ENCODE data around the gene CNTNAP5.

Gene CNTNAP5

DNA sequence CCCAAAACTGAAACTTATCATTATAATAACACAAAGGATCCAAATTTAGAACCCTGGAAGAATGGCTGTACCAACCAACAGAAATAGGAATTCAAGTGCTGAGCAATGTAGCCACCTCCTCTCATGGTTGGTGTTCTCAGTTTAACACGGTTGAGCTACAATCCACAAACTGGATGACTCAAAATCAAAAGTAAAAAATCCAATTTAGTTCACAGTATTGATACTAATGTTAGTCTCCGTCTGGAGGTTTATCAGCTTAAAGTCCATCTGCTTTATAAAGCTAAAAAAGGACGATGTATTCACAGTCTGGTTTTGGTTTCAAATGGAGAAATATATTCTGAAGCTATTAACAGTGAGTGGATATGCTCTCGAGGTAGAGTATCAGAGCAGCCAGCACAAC is 40.5 kb downstream of the CNTNAP5 start:
- no peak for DNase-seq

DNA sequence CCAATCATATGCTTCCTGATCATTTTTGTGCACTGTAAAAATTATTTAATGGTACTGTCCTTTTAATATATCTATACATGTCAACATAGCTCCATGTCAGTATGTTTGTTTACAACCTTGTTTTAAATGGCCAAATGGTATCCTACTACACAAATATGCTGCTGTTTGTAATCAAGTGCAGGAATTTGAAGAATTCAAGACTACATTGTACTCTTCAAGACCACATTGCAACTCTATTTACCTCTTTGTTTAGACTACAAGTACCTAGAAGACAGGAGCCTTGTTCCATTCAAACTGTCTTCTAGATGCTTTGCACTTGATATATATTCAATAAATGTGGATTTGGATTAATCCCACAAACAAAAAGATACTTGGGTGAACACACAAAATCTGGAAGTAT is 41.7 kb downstream of the CNTNAP5 start:
- no peak for DNase-seq

DNA sequence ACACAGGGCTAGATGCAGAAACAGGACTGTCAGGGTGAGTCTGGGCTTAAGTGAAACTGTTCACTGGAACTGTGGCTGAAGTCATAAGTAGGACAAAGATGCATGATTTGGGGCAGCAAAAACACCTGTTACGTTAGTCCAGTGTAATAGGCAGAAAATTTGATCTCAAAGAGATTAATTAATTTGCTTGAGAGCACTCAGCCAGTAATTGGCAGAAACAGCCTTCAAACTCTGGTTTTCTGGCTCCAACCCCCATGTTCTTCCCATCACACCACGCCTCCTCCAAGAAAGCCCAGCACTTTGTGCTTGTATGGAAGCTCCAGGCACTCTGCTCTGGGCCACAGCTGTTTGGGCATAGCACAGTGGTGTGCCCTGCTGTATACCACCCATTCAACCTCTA is 54.0 kb downstream of the CNTNAP5 start:
- no peak for DNase-seq

DNA sequence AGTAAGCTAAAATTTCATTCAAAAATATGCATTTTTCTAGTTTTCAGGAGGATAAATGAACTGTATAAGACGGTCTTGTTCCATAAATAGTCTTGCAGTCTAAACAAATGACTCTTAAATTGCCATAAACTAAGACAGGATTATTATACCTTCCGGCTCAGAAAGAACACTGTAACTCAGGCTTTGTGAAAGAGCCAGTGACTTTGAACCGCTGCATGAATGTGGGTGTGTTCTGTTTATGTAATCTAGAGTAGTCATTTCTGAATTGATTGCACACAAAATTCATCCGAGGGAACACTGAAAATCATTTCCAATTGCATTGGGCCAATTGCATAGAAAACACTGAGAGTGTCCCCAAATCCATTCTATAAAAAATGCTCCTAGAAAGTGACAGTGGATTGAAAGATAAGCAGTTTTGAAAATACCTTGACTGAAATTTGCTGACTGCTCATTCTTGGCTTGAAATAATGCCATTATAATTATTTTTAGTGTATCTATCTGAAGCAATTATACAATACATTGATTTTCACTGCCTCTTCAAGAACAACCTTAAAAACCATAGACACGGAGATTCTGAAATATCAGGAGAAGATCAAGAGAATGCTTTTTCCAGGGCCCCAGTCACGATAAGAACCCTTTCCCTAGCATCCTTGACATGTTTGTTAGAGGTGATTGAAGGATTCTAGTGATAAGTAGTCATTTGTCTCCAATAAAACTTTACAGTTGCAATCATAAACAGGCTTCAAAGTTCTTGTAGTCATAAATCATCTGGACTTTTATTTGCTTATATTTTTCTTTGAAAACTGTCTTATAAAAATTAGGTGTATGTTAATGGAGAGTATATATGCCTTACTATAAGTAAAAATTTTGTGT is 55.4 kb downstream of the CNTNAP5 start:
- DNase-seq = no peak

DNA sequence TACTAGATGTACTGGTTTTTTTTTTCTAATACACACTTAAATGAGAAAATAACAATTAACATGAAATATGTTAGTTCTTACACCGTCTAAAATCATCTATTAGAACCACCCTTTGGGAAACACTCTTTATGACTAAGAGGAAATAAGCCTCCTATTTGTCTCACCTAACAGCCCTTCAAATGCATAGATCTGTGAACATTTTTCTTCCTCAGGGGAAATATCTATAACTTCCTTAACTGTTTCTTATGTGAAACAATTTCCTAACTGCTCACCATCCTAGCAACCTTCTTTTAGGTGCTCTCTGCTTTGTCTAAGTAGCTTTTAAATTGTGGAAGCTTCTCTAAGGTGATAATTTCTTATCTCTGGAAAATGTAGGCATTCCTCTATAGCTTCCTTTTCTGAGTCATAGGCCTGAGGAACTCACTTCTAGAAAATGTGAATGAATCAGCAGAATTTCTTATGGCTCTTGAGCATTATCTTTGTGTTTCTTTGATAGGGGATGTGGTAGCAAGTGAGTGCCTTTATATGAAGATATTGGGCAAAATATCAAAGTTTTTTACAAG is 56.1 kb downstream of the CNTNAP5 start:
- DNase-seq = peak; percentile 1

DNA sequence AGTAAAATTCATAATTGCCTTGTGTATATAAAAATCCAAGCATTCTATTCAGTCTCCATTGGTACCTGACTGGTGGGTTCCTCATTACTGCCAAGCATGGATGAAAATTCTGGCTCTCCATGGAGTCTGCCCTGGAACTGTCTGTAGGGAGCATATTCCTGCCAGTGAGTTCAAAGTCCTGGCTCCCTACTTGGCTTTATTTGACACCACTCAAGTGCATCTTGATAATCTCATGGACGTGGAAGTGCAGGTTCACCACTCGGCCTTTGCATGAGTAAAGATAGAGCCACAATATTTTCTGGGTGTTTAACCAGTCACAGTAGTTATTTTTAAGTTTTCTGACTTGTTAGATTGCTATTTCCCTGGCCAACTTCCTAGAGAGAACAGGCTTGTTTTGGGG is 63.5 kb downstream of the CNTNAP5 start:
- DNase-seq = no peak

DNA sequence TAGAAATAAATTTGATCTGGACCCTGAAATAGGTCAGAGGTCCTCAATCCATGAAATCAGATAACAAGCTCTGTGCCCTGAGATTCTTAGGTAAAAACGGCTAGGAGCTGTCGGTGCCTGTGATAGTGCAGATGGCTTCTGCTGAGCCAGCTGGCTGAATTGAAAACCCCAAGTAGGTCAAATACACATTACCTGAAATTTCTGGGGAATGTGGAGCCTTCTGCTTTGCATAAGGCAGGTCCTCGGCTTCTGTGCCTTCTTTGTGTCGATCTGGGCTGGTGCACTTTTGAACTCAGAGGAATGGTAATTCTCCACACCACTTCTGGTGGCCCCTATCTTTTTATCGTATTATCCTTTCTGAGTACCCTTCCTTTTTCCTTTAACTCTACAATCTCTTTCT is 66.6 kb downstream of the CNTNAP5 start:
- DNase-seq = no peak

DNA sequence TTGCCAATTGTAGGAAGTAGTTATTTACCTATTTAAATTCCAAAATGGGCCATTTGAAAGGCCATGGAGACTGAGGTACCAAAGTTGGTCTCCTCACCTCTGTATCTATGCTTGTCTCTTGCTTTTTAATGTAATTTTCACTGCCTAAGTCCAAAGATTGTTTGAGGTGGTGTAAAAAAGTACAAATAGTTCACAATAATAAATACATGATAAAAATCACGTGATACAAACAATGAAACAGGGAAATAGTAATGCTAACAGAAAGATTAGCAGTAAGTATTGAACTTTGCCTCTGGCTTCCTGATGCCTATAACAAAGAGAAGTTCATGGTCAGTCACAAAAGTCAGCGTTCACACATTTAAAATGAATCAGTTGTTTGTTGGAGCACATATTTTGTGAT is 67.6 kb downstream of the CNTNAP5 start:
- no peak for DNase-seq

DNA sequence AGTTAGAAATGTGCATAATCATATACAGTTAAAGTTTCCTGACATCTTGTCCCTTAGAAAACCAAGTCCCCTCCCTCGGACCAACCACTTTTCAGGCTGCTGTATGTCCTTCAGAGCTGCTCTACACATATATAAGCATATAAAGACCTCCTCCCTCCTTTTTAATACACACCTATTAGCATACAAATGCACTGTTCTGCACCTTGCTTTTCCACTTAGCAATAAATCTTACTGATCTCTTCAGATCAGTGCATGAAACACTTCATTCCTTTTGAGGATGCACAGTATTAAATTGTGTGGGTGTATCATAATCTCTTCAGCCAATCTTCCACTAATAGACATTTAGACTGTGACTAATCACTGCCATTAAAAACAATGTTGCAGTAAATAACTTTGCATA is 79.8 kb downstream of the CNTNAP5 start:
- no peak for DNase-seq

DNA sequence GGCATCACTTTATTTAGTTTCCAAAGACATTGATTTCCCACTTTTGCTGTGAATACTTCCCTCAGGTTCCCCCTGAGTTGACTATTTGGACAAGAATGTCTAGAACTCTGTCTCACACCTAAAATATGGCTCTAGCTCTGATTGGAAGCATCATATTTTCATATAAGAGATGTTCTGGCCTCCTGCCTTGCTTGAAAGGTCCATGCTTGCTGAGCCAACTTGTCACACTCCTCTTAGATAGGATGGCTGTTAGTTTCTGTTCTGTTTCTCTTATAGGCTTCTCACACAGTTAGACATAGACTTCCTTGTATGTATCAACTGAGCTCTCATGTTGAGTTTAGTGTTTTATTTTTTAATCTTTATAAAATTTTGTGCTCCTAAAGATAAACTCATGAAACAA is 87.1 kb downstream of the CNTNAP5 start:
- no peak for DNase-seq

DNA sequence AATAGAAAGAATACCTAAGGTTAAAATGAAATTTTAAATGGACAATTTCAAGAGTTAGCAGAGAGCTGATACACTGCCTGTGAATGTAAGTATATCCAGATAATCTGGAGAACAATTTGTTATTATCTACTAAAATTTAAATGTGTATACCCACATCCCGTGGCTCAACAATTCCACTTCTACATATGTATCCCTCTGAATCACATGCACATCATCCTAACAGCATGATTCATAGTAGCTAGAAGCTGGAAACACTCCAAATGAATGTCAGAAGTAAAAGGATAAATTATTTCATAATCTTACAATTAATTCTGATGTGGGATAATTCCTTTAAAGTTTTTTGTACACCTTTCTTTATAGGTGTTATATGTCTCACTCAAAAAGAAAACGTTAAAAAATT is 87.9 kb downstream of the CNTNAP5 start:
- DNase-seq = no peak

DNA sequence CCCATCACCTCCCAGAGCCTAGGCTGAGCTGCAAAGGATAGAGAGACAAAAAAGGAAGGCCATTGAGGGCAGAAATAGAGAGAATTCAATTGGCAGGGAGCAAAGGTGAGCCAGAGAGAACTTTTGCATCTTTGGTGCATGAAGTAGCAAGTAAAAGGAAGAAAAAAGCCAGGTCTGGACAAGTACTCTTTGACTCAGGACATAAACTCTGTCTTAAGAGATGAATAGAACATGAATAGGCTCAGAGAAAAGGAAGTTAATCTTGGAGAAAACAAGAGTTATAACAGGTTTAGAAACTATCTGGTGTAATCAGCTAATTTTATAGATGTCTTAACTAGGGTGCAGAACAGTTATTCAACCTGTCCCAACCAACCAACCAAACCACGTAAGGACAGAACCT is 95.2 kb downstream of the CNTNAP5 start:
- no peak for DNase-seq

DNA sequence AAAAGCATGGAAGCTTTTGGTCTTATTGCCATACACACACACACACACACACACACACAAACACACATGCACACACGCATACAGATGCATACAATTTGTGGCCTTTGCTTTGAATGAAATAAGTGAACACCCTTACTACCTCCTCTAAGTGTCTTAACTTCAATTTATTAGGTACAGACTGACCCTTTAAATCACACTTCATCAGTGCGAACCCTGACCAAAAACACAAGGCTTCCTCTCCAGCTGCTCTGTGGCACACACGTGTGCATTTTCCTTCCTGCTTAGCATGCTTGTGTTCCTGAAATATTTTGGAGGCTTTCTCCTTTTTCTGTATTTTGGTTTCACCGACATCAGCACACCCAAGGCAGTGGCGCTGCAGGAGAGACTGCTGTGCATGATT is 96.0 kb downstream of the CNTNAP5 start:
- DNase-seq = no peak

DNA sequence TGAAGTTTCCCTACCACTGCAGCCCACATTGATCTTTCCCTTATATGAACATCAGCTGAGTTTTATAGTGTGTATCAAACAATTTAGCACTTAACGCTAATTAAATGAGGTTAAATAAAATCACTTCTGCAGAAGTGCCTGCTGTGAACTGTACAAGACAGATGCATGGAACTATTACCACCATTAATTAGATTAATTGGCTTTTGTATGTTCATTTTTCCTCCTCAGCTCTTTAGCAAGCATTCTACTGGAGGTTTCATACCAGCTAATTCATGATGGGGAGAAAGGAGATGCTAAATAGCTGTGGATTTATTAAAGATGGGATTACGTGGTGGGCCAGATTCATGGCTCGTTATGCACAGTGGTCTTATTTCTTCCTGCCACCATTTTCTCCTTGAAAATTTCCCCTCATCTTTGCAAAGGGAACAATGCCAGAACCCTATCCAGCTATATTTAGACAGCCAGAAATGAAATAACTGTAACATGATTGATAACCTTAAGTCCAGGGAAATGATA is 96.7 kb downstream of the CNTNAP5 start:
- no peak for DNase-seq

DNA sequence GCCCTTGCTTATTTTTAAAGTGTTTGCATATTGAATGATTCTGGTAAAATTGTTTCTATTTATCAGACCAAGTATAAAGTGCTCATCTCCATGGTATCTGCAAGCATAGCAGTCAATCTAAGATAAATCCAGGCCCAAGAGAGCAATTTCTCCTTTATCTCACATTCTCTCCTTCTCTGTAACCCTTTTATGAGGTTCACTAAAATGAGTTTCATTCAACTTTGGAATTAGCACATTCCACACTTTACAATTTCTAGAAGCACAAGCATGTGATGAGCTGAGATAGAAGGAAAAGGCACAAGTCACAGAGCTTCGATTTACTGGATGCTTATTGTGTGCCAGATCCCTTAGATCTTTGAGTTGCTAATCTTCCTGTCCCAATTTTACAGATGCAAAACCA is 97.3 kb downstream of the CNTNAP5 start:
- no peak for DNase-seq

DNA sequence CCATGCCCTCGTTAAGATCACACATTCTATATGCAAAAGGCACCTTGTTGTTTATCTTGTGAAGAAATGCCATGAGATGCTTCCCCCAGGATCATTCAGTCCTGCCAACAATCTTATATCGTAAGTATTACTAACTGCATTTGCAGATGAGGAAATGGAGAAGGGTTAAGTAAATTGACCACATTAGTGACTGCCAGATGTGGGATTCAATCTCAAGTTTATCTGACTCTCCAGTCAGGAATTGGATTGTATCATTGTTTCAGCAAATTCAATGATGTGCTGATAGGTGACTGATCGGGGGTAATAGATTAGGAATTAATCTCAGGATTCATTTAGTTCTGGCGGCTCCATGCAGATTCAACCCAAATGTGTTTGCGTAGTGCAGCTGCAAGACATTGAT is 106.2 kb downstream of the CNTNAP5 start:
- no peak for DNase-seq

DNA sequence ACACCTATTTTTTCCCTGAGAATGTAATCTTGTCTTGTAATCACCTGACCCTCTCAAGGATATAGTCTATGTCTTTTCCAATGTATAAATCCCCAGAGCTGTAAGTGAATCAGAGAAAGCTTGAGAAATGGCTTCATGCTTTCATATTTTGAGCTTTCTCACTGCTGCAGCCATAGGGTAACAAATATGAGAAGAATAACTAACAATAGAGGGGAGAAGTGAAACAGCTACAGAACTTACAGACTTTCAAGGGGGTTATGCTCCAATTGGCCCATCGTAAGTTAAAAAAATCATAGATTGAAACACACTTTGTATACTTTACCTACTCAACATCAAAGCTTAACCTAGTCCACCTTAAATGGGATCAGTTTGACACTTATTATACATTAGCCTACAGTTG is 111.0 kb downstream of the CNTNAP5 start:
- DNase-seq = no peak

DNA sequence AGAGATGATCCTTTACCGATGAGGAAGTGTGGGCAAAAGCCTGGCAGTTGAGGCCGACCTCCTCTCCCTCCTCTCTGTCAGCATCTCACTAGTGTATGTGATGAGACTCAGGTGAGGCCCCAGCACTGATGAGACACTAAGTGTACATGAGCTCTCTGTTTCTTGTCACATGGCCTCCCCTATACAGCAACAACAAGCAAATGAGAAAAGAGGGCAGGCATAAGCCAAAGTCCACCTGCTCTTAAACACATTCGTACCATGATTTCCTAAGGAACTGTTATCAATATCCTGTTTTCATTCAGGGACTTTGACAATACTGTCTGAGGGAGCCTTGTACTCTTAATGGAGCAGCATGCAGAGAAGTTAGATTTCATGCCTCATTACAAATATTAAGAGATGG is 113.0 kb downstream of the CNTNAP5 start:
- DNase-seq = no peak

DNA sequence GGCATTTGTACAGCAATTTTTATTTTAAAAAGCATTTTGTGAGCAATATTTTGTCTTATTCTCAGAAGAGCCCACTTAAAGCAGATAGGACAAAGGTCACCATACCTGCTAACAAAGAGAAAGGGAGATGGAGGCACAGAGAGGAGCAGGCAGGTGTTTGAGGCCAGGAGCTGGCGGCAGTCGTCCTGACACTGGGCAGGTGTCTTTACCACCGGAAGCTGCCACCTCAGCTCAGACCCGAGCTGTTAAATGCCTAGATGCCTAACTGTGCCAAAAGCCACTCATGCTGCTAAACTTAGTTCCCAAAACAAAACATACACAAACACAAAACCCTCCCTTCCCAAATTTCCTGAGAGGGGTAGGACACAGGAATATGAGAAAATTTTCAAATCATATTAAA is 120.9 kb downstream of the CNTNAP5 start:
- no peak for DNase-seq

DNA sequence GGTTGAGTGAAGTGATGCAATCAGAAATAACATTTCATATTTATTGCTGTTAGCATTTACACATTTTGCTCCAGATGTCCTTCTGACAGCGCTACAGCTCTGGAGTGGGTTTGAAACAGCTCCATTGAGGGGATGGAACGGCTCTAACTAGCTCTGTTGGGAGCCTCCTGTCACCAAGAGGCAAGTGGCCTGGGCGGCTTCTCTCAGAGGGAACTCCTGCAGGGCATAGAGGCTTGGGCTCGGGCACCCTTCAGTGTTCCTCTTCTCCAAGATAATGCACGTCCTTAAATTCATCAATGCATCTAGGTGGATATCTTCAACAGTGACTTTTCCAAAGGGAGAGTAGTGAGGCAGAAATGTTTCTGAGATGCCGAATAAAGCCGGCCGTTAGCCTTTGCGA is 122.5 kb downstream of the CNTNAP5 start:
- no peak for DNase-seq

DNA sequence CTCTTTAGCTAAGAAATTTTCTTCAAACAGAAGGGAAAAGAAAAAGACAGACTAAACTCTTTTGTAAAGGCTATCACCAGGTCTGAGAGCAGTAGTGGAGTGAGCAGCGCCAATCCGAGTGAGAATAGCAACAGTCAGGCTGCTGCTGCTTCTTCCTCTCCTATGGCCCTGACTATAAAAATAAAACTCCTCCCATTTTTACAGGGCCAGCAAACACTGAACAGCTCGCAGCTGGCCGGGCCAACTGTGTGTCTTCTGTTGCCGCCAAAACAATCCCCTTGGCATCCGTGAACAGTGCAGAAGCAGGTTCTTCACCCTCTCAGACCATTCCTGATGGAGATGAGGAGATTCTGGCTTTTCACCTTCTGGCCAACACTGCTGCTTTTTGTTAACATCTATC is 124.5 kb downstream of the CNTNAP5 start:
- DNase-seq = no peak

DNA sequence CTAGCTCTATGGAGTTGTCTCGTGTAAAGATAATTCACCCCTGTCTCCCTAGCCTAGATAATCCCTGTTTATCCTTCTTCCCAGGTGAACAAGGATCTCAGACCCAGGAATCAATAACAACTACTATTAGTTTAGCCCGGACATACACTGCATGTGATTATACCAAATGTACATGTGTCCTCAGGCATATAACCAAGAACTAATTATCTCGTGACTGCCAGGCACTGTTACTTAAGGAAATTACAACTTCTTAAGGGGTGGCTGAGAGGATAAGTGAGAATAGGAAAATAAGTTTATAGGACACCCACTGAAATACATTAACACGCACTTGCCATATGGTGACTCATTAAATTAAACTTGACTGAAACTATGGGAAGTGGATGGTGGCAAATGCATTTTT is 126.6 kb downstream of the CNTNAP5 start:
- no peak for DNase-seq

DNA sequence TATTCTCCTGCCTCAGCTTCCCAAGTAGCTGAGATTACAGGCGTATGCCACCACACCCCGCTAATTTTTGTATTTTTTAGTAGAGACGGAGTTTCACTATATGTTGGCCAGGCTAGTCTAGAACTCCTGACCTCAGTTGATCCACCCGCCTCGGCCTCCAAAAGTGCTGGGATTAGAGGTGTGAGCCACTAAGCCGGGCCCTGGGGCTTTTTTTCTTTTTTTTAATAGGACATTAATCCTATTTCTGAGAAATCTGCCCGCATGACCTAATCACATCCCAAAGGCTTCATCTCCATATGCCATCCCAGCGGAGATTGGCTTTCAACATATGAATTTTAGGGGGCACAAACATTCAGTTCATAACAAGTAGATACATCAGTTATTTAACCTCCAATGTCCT is 128.6 kb downstream of the CNTNAP5 start:
- no peak for DNase-seq

DNA sequence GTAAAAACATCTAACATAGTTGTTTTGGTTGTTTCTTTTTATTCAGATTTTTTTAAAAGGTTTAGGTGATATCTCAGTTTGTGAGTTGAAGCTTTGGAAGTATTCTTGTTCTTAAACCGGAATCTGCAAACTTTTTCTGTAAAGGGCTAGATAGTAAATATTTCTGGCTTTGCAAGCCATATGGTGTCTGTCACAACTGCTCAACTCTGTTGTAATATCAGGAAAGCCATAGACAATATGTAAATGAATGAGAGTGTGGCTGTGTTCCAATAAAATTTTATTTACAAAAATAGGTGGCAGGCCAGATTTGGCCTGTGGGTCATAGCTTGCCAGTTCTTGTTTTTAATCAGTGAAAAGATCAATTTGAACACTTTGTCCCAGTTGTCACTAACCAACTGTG is 134.1 kb downstream of the CNTNAP5 start:
- no peak for DNase-seq

DNA sequence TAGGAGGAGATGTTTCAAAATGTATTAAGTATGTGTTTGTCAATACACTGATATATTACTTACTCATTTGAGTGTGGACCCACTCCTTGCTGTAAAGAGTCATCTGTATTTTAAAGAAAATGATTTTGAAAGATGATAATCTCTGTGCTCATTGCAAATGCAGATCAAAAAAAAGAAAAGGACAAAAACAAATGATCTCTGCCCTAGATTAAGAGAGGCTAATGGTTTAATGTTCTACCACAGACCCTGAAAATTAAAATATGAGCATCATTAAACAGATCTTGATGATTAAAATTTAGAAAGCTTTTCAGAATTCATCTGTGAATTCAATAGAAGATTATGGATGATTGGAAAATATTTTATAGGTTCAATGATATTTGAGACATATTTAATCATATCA is 136.5 kb downstream of the CNTNAP5 start:
- no peak for DNase-seq

Data from GDM1 (cell line).